ENCODE measurements around the gene KIAA0930.

GRCh38 chr22:45205276-45205925 is 35.3 kb downstream of the KIAA0930 start:
- TF ChIP-seq CTCF (IDR thresholded peaks at IDR 0.05) (no peak), POLR2A (IDR thresholded peaks at IDR 0.05) (no peak)
